Ectodermal cell (in vitro differentiated cells): ENCODE data around the gene SHMT1.
"Not testable (repeated sequence)": the region's sequence is repeated elsewhere in the genome, so short reads cannot be mapped to it uniquely, and the experiment has no call there.

Experiments
- H3K27ac ChIP-seq: 2 replicates; pipeline ENCODE4 v1.7.0; 2013; ENCODE audit warnings: mild to moderate bottlenecking, low read depth, low read length; ENCODE audit not compliant: insufficient read depth, poor library complexity, severe bottlenecking
- H3K27me3 ChIP-seq: 2 replicates; pipeline ENCODE4 v1.7.0; 2013; ENCODE audit warnings: mild to moderate bottlenecking, low read length; ENCODE audit not compliant: insufficient read depth, control insufficient read depth, poor library complexity, severe bottlenecking
- H3K36me3 ChIP-seq: one replicate; pipeline ENCODE4 v1.7.0; 2013; ENCODE audit warnings: low read length; ENCODE audit not compliant: control insufficient read depth, insufficient read depth
- H3K4me1 ChIP-seq: one replicate; pipeline ENCODE4 v1.7.0; 2013; ENCODE audit warnings: low read length; ENCODE audit not compliant: control insufficient read depth, insufficient read depth
- H3K4me3 ChIP-seq: 2 replicates; pipeline ENCODE4 v1.7.0; 2013; ENCODE audit warnings: low read depth, low read length, control low read depth; ENCODE audit not compliant: insufficient read depth
- H3K9me3 ChIP-seq: 2 replicates; pipeline ENCODE4 v1.7.0; 2013; ENCODE audit warnings: mild to moderate bottlenecking, low read length, moderate library complexity; ENCODE audit not compliant: control insufficient read depth
- WGBS, 2 experiments: methylation state at CpG; one replicate each; pipeline ENCODE4 v1.1.7; 2013; ENCODE audit warnings: missing lambda C conversion rate in 2 of 2; 5-methylcytosine and 5-hydroxymethylcytosine counted together

The SHMT1 gene

DNA sequence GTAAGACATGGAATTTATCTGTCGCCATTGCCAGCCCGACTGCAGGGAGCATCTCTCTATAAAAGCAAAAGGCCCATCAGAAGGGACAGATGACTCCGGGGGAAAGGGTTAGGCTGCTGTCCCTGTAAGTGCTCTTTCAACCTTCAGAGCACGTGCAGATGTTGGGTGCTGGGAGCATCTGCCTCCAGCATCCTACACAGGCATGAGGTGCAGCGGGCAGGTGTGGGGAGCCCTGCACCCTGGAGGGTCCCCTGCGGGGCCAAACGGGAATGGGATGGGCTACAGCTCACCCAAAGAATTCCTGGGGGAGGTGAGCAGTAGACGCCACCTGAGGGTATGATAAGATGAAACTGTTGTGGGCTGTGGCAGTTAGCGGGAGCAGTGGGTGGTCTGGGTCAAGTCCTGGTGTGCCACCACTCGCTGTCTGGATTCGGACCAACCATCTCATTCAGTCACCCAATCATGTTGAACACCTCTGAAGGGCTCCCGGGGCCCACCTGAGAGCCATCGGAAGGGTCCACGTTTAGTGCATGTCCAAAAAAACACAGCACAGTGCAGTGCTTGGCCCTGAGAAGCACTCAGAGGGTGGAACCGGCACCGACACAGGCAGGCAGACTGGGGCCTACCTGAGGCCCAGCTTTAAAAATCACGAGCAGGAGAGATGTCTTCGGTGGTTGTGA is 44.4 kb downstream of the SHMT1 start:
- Histone ChIP-seq H3K9me3 (no peaks in the 10 kb centered on the region), H3K4me3 (no peak overlapping the region), H3K4me1 (peaks cover 8% of the 10 kb centered on the region), H3K27me3 (no peaks in the 10 kb centered on the region), H3K27ac (no peak overlapping the region), H3K36me3 (peaks cover 14% of the 10 kb centered on the region)
- WGBS, 2 experiments, result 91% methylated on average over 18 of the region's 18 CpGs

DNA sequence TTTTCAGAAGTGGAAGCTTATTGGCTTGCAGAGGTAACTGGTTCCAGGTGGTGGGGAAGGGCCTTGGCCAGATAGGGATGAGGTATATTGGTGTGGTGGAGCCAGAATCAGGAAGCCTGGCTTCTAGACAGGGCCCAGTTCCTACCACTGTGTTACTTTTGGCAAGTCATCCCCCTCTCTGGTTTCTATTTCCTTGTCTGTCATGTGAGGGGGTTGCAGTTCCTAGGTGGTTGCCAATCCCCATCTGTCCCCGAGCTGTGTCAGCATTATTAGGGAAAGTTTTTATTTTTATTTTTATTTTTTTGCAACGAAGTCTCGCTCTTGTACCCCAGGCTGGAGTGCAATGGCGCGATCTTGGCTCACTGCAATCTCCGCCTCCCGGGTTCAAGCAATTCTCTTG is 45.2 kb downstream of the SHMT1 start:
- 87 to 89% methylated on average over 7 of the region's 7 CpGs for WGBS, 2 experiments
- no peaks in the 10 kb centered on the region for H3K27me3 ChIP-seq
- peaks cover 15% of the 10 kb centered on the region for H3K4me1 ChIP-seq
- no peaks in the 10 kb centered on the region for H3K9me3 ChIP-seq
- H3K36me3 ChIP-seq, result peaks cover 8% of the 10 kb centered on the region
- H3K27ac ChIP-seq, result no peak overlapping the region
- no peak overlapping the region for H3K4me3 ChIP-seq

DNA sequence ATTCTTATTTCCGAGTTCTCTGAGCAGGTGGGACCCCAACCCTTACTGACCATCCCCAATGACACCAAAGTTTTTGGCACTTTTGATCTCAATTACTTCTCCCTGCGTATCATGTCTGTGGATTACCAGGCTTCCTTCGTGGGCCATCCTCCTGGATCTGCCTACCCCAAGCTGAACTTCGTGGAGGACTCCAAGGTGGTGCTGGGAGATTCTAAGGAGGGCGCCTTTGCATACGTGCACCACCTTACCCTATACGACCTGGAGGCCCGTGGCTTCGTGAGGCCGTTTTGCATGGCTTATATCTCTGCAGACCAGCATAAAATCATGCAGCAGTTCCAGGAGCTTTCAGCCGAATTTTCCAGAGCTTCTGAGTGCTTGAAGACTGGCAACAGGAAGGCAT is 47.4 kb downstream of the SHMT1 start:
- Histone ChIP-seq H3K27ac (no peak overlapping the region), H3K36me3 (peaks cover 12% of the 10 kb centered on the region), H3K4me1 (peaks cover 23% of the 10 kb centered on the region), H3K27me3 (no peaks in the 10 kb centered on the region), H3K4me3 (peak overlapping the region; percentile 95), H3K9me3 (no peaks in the 10 kb centered on the region)
- 79 to 80% methylated on average over 11 of the region's 11 CpGs for WGBS, 2 experiments

DNA sequence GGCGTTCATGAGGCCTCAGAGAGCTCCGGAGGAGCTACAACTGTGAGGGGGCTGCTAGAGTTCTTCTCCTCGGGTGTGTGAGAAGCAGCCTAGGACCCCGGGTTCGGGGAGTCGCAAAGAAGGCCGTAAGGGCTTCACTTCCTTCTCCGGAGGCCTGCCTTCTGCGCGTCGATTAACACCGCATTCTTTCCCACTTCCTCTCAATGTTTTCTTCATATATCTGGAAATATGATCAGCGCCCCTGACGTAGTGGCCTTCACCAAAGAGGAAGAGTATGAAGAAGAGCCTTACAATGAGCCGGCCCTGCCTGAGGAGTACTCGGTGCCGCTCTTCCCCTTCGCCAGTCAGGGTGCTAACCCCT is 47.8 kb downstream of the SHMT1 start:
- Histone ChIP-seq H3K27ac (peak overlapping the region; percentile 79), H3K9me3 (no peaks in the 10 kb centered on the region), H3K36me3 (peaks cover 12% of the 10 kb centered on the region)

GRCh38 chr17:18314731-18315561 is 48.4 kb downstream of the SHMT1 start, which contains the start of the genes SMCR8 and TOP3A:
Gene SMCR8 (plus strand): TSS chr17:18315293. CDS start chr17:18315790, 497 bp downstream.
Gene TOP3A (minus strand): TSS chr17:18314994. CDS start chr17:18314778, 216 bp downstream.
- Histone ChIP-seq H3K27me3 (no peaks in the 10 kb centered on the region), H3K27ac (peak within 1 kb of the TSS; percentile 79), H3K36me3 (peaks cover 18% of the 10 kb centered on the region), H3K4me3 (peak within 1 kb of the TSS; percentile 95), H3K4me1 (peaks cover 23% of the 10 kb centered on the region), H3K9me3 (no peaks in the 10 kb centered on the region)
- 0% methylated on average over 78 of the region's 78 CpGs for WGBS, 2 experiments

More for the DNA sequence above, 47.8 kb downstream of the SHMT1 start:
- Histone ChIP-seq H3K4me1 (peaks cover 23% of the 10 kb centered on the region), H3K27me3 (no peaks in the 10 kb centered on the region), H3K4me3 (peak overlapping the region; percentile 95)
- WGBS, 2 experiments, result 12 to 14% methylated on average over 18 of the region's 18 CpGs

- 1% methylated on average over 39 of the region's 39 CpGs for WGBS, 2 experiments
- peak overlapping the region; percentile 95 for H3K4me3 ChIP-seq
- H3K36me3 ChIP-seq, result peaks cover 19% of the 10 kb centered on the region
- H3K27me3 ChIP-seq, result no peaks in the 10 kb centered on the region
- peaks cover 23% of the 10 kb centered on the region for H3K4me1 ChIP-seq
- H3K27ac ChIP-seq, result peak overlapping the region; percentile 79
- no peaks in the 10 kb centered on the region for H3K9me3 ChIP-seq
Measured at GRCh38 chr17:18314059-18314730, 49.2 kb downstream of the SHMT1 start.

DNA sequence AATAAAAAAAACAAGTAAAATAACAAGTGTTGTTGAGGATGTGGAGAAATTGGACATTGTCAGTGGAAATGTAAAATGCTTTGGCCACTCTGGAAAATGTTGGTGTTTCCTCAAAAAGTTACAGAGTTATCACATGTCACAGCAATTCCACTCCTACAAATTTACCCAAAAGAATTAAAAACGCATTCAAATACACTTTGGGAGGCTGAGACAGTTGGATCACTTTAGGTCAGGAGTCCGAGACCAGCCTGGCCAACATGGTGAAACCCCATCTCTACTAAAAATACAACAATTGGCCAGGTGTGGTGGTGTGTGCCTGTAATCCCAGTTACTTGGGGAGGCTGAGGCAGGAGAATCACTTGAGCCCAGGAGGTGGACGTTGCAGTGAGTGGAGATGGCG is 54.1 kb downstream of the SHMT1 start:
- WGBS, 2 experiments, result 91 to 96% methylated on average over 4 of the region's 4 CpGs
- H3K27ac ChIP-seq, result no peak overlapping the region
- no peaks in the 10 kb centered on the region for H3K9me3 ChIP-seq
- no peak overlapping the region for H3K4me3 ChIP-seq
- peaks cover 16% of the 10 kb centered on the region for H3K4me1 ChIP-seq
- H3K27me3 ChIP-seq, result no peaks in the 10 kb centered on the region
- H3K36me3 ChIP-seq, result peaks cover 38% of the 10 kb centered on the region

GRCh38 chr17:18303206-18303605 is 60.1 kb downstream of the SHMT1 start:
- 97 to 98% methylated on average over 13 of the region's 13 CpGs for WGBS, 2 experiments
- not testable (repeated sequence) for H3K27me3 ChIP-seq, H3K9me3 ChIP-seq, H3K27ac ChIP-seq, H3K4me3 ChIP-seq, H3K4me1 ChIP-seq
- peaks cover 56% of the 10 kb centered on the region for H3K36me3 ChIP-seq

DNA sequence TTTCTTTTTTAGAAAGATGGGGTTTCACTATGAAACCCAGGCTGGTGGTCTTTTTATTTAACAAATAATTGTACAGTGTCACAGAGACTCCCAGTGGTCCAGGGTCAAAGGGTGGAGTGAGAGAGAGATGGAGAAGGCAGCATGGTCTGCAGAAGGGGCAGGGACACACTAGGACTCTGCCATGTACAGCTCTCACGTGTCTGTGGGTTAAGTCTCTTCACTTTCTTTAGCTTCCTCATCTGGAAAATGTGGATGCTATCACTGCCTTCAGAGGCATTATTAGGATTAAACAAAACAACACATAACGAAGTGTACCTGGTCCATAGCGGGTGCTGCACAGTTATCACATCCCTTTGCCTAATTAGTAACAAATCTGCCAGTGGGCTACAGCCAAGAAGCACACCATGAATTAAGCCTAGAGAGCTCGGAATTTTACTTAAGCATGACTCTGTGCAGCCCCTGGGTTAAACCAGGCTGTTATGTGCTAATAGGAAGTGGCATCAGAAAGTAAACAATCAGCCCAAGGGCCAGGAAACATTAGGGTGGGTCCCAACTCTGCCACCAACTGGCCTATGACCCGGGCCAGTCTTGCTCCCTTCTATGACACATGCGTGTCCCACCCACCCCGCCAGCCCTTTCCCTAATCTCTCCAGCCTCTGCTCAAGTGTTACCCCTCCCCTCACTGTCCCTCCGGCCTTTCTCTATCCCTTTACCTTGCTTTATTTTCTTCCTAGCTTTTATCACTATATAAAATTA is 62.4 kb downstream of the SHMT1 start:
- 95% methylated on average over 8 of the region's 8 CpGs for WGBS, 2 experiments
- H3K4me3 ChIP-seq, result no peak overlapping the region

More for the DNA sequence above, 62.4 kb downstream of the SHMT1 start:
- H3K27ac ChIP-seq, result no peak overlapping the region
- peaks cover 44% of the 10 kb centered on the region for H3K36me3 ChIP-seq
- no peaks in the 10 kb centered on the region for H3K27me3 ChIP-seq
- no peaks in the 10 kb centered on the region for H3K4me1 ChIP-seq
- no peaks in the 10 kb centered on the region for H3K9me3 ChIP-seq
